ENCODE data around the gene CYB5D1.

The CYB5D1 gene

GRCh38 chr17:7816926-7817642 is 40.7 kb upstream of the CYB5D1 start:
- TF ChIP-seq MAX (IDR thresholded peaks at IDR 0.05; ENCODE audit: low read depth, low read length) (no peak), POLR2A (IDR thresholded peaks at IDR 0.05; ENCODE audit: extremely low read depth, insufficient read length) (no peak), MYC (IDR thresholded peaks at IDR 0.05; ENCODE audit: low read depth, low read length) (no peak), CTCF (IDR thresholded peaks at IDR 0.05; ENCODE audit: low read depth, low read length) (no peak)
- no peak overlapping the region for H3K4me3 ChIP-seq (ENCODE audit: low read depth, low read length)
- DNase-seq (ENCODE audit: low read depth) = no peak

GRCh38 chr17:7817643-7817964 is 40.2 kb upstream of the CYB5D1 start:
- no peak for DNase-seq (ENCODE audit: low read depth)
- TF ChIP-seq POLR2A (IDR thresholded peaks at IDR 0.05; ENCODE audit: extremely low read depth, insufficient read length) = no peak
- no peak for TF ChIP-seq CTCF (IDR thresholded peaks at IDR 0.05; ENCODE audit: low read depth, low read length)
- no peak for TF ChIP-seq MAX (IDR thresholded peaks at IDR 0.05; ENCODE audit: low read depth, low read length)
- no peak for TF ChIP-seq MYC (IDR thresholded peaks at IDR 0.05; ENCODE audit: low read depth, low read length)
- H3K4me3 ChIP-seq (ENCODE audit: low read depth, low read length) = no peak overlapping the region

- H3K4me3 ChIP-seq (ENCODE audit: low read depth, low read length) = no peak overlapping the region
- TF ChIP-seq CTCF (IDR thresholded peaks at IDR 0.05; ENCODE audit: low read depth, low read length) (no peak), MAX (IDR thresholded peaks at IDR 0.05; ENCODE audit: low read depth, low read length) (no peak), MYC (IDR thresholded peaks at IDR 0.05; ENCODE audit: low read depth, low read length) (no peak), POLR2A (IDR thresholded peaks at IDR 0.05; ENCODE audit: extremely low read depth, insufficient read length) (no peak)
- no peak for DNase-seq (ENCODE audit: low read depth)
Observed at GRCh38 chr17:7818026-7818425, 39.8 kb upstream of the CYB5D1 start.

GRCh38 chr17:7818746-7819645 is 38.8 kb upstream of the CYB5D1 start:
- H3K4me3 ChIP-seq (ENCODE audit: low read depth, low read length) = no peak overlapping the region
- no peak for DNase-seq (ENCODE audit: low read depth)
- no peak for TF ChIP-seq CTCF (IDR thresholded peaks at IDR 0.05; ENCODE audit: low read depth, low read length)
- TF ChIP-seq MYC (IDR thresholded peaks at IDR 0.05; ENCODE audit: low read depth, low read length) = no peak
- TF ChIP-seq POLR2A (IDR thresholded peaks at IDR 0.05; ENCODE audit: extremely low read depth, insufficient read length) = no peak
- TF ChIP-seq MAX (IDR thresholded peaks at IDR 0.05; ENCODE audit: low read depth, low read length) = no peak

- TF ChIP-seq MYC (IDR thresholded peaks at IDR 0.05; ENCODE audit: low read depth, low read length) (no peak), CTCF (IDR thresholded peaks at IDR 0.05; ENCODE audit: low read depth, low read length) (no peak)
- H3K4me3 ChIP-seq (ENCODE audit: low read depth, low read length) = no peak overlapping the region
- DNase-seq (ENCODE audit: low read depth) = no peak
Observed at GRCh38 chr17:7820231-7820630, 37.6 kb upstream of the CYB5D1 start.

Data from NB4 (cell line).